GM23338 (cell line): Measurements from ENCODE around the gene MARS2.

Experiments used
- TF ChIP-seq, protein P1 (sequence below): IDR thresholded peaks from one replicate; pipeline ENCODE4 v1.6.1; 2018; ENCODE audit warnings: antibody characterized with exemption; ENCODE audit not compliant: unreplicated experiment
- TF ChIP-seq, protein P2 (sequence below), 2 experiments: fragments of 200-600 bp in 1 of 2; sonication (generic) in 1 of 2; conservative IDR thresholded peaks; 2 replicates each; pipeline versions ENCODE4 v1.5.1 to v1.6.1; 2016 to 2017; ENCODE audit warnings: antibody characterized with exemption in 2 of 2, low read depth in 2 of 2, mild to moderate bottlenecking in 2 of 2, moderate library complexity in 1 of 2

DNA sequence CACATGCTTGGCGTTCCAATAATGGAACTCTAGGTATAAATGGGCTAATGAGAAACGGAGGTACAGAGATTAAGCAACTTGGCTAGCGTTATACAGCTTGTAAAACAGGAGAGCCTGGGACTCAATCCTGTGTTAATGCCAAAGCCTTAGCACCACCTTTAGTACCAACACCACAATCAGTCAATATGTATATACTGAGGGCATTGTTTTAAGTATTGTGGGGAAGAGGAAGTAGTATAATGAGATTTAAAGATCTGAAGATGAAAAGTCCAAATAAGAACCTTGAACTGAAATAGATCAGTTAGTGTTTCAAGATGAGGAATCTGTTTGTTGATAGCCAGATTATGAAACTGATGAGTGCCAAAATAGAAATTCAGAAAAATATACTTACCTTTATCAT, 8.1 kb downstream of the MARS2 start:
- TF ChIP-seq, protein P1, sequence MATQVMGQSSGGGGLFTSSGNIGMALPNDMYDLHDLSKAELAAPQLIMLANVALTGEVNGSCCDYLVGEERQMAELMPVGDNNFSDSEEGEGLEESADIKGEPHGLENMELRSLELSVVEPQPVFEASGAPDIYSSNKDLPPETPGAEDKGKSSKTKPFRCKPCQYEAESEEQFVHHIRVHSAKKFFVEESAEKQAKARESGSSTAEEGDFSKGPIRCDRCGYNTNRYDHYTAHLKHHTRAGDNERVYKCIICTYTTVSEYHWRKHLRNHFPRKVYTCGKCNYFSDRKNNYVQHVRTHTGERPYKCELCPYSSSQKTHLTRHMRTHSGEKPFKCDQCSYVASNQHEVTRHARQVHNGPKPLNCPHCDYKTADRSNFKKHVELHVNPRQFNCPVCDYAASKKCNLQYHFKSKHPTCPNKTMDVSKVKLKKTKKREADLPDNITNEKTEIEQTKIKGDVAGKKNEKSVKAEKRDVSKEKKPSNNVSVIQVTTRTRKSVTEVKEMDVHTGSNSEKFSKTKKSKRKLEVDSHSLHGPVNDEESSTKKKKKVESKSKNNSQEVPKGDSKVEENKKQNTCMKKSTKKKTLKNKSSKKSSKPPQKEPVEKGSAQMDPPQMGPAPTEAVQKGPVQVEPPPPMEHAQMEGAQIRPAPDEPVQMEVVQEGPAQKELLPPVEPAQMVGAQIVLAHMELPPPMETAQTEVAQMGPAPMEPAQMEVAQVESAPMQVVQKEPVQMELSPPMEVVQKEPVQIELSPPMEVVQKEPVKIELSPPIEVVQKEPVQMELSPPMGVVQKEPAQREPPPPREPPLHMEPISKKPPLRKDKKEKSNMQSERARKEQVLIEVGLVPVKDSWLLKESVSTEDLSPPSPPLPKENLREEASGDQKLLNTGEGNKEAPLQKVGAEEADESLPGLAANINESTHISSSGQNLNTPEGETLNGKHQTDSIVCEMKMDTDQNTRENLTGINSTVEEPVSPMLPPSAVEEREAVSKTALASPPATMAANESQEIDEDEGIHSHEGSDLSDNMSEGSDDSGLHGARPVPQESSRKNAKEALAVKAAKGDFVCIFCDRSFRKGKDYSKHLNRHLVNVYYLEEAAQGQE, result no peak
- TF ChIP-seq, protein P2, sequence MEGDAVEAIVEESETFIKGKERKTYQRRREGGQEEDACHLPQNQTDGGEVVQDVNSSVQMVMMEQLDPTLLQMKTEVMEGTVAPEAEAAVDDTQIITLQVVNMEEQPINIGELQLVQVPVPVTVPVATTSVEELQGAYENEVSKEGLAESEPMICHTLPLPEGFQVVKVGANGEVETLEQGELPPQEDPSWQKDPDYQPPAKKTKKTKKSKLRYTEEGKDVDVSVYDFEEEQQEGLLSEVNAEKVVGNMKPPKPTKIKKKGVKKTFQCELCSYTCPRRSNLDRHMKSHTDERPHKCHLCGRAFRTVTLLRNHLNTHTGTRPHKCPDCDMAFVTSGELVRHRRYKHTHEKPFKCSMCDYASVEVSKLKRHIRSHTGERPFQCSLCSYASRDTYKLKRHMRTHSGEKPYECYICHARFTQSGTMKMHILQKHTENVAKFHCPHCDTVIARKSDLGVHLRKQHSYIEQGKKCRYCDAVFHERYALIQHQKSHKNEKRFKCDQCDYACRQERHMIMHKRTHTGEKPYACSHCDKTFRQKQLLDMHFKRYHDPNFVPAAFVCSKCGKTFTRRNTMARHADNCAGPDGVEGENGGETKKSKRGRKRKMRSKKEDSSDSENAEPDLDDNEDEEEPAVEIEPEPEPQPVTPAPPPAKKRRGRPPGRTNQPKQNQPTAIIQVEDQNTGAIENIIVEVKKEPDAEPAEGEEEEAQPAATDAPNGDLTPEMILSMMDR (conservative IDR thresholded peaks at IDR 0.05; ENCODE audit: low read depth in 2 of 2), result no peak
